Germinal center (tissue), 1 donor: Measurements from ENCODE around the gene CHAMP1.
A peak's percentile ranks its signal among the peaks of the same experiment; 100 is the strongest.
"Not testable (repeated sequence)": the region's sequence is repeated elsewhere in the genome, so short reads cannot be mapped to it uniquely, and the experiment has no call there.

Source experiments
- DNase-seq: peaks from one replicate; pipeline ENCODE4 v3.0.0; 2012; ENCODE audit warnings: mixed read lengths, low spot score

CHAMP1 gene

GRCh38 chr13:114333881-114334280 lies 19.6 kb downstream of the CHAMP1 start:
- not testable (repeated sequence) for DNase-seq

- DNase-seq, result no peak
Observed at GRCh38 chr13:114334305-114335053, 20.2 kb downstream of the CHAMP1 start.

DNA sequence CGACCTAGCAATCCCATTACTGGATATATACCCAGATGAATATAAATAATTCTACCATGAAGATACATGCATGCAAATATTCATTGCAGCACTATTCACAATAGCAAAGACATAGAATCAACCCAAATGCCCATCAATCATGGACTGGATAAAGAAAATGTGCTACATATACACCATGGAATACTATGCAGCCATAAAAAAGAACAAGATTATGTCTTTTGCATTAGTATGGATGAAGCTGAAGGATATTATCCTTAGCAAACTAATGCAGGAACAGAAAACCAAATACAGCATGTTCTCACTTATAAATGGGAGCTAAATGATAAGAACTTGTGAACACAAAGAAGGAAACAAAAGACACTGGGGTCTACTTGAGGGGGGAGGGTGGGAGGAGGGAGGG lies 22.2 kb downstream of the CHAMP1 start:
- not testable (repeated sequence) for DNase-seq

DNA sequence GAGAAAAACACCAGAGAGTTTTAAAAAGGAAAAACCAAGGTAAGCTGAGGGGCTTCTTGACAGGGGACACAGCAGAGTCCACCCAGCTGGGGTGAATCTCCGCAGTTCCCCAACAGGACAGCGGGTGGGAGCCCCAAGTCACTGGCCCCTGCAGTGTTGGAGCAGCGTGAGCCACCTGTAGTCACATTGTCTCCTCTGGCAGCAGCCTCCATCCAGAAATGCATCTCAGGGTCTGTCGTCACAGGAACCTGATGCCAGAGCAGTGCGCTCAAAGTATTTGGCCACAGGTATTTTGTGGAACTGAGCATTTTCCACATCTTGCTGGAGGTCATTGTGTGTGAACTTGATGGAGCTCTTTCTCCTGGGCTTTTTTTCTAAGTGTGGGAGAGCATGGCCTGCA lies 24.7 kb downstream of the CHAMP1 start:
- no peak for DNase-seq

DNA sequence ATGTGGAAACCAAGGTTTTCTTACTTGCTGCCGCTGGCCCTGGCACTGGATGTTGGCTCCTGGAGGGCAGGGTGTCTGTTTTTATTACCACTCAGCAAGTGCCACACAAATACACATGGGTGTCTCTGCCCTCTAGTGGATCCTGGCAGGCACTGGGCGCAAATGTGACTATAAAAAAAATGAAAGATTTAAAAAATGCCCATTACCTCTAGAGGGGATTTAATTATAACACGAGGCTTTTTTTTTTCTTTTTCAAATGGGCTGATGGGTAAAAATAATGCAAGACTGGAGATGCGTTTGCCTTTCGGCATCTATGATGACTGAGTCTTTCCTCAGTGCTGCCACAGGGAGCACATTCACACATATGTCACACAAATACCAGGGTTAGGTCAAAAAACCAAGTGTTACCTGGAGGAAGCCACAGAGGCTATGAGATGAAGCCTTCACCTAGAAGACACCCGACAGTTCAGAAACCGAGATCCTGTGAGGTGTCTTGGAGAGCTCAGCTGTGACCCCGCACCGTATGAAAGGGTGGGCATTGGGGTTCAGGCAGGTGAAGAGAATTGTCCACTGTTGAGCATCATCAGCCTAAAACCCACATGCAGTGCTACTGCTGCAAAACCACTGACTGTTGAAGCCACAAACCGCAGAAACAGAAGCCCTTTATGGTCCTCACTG lies 25.7 kb downstream of the CHAMP1 start:
- peak; percentile 36 for DNase-seq

DNA sequence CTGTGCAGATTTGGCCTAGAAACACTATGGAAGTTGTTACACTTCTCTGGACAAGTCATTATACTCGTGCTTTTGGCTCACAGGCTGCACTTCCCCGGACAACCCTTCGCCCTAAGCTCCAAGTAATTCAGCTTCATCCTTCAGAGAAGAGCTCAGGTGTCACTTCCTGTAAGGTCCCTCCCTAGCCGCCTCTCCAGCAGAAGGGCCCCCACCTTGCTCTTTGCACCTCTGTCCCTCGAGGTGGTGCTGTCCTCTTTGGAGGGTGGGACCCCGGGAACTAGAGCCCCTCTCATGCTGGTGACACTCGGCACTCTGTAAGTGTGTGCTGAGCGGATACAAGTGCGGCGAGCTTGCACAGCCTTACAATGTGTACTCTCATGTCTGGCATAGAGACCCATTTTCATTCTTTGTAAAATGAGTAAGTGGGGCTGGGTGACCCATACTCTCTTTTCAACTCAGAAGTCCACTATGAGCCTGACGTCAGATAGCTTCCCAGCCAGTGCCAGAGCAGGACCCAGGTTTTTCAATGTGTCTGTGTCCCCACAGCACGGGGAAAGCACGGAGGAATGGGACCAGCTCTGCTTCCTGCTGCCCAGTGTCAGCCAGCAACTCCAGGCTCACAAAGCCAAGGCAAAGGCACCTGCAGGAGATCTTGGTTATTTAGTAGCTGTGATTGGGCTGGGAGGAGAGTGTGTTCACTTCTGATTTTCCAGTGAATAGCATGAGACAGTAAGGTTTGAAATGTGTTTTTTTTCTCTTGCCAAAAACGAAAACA lies 26.9 kb downstream of the CHAMP1 start:
- no peak for DNase-seq

DNA sequence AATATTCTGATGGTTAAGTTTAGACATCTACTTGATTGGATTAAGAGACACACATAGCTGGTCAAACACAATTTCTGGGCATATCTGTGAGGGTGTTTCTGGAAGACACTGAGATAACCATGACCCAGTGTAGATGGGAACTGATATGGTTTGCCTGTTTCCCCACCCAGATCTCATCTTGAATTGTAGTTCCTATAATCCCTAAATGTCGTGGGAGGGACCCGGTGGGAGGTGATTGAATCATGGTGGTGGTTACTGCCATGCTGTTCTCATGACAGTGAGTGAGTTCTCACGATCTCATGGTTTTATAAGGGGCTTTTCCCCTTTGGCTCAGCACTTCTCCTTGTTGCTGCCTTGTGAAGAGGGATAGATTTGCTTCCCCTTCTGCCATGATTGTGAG lies 33.0 kb downstream of the CHAMP1 start:
- DNase-seq, result not testable (repeated sequence)

DNA sequence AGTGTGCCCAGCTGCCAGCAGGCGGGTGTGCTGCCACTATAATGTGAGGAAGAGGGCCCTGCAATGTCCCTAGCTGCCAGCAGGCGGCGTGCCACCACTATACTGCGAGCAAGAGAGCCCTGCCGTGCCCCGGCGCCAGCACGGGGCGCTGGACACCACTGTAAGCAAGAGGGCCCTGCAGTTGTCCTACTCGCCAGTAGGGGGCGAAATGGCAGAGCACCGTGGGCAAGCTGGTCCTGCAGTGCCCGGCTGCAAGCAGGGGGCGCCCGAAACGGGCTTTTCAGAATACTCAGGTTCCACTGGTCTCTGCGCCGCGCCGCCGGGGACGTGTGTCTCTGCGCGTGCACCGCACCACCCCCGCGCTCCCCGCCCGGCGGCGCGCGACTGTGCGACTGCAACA lies 38.5 kb downstream of the CHAMP1 start:
- not testable (repeated sequence) for DNase-seq

DNA sequence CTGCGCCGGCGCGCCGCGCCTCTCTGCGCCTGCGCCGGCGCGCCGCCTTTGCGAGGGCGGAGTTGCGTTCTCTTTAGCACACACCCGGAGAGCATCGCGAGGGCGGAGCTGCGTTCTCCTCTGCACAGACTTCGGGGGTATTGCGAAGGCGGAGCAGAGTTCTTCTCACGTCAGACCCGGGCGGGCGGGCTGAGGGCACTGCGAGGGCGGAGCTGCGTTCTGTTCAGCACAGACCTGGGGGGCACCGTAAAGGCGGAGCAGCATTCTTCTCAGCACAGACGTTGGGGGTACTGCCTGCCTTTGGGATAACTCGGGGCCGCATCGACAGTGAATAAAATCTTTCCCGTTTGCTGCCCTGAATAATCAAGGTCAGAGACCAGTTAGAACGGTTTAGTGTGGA lies 39.1 kb downstream of the CHAMP1 start:
- not testable (repeated sequence) for DNase-seq
